Measurements from ENCODE around the gene HIVEP1.

HIVEP1 gene

DNA sequence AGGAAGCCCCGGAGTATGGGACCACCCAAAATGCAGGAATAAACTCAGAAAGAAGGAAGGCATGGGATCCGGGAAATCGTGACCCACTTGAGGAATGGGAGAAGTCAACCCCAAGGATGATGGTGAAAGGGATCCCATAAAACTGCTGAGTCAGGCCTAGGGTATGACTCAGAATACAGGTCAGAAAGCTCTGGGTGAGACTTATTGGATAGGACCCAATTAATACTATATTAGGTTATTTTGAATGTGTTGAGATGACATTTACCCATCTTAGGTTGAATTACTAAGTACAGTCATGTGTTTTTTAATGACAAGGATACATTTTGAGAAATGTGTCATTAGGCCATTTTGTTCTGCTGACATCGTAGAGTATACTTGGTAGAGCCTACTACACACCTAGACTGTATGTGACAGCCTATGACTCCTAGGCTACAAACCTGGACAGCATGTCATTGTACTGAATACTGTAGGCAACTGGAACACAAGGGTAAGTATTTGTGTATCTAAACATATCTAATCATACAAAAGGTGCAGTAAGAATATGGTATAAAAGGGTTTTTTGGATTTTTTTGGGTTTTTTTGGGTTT is 17.1 kb upstream of the HIVEP1 start:
- no peak for DNase-seq

DNA sequence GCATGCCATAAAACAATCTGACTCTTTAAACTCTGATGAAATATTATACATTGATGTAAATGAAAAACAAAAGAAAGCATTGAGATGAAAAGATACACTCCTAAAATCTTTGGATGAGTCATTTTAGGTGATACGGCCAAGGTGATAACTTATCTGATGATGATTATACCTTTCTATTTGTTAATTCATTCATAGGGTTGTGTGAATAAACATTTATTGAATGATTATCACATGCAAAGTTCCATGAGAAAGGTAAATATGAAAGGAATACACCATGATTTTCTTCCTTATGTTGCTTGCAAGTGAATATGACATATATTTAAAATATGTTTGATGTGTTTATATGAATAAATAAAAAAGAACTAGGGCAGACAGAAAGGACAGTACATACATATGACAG is 15.4 kb upstream of the HIVEP1 start:
- no peak for DNase-seq

DNA sequence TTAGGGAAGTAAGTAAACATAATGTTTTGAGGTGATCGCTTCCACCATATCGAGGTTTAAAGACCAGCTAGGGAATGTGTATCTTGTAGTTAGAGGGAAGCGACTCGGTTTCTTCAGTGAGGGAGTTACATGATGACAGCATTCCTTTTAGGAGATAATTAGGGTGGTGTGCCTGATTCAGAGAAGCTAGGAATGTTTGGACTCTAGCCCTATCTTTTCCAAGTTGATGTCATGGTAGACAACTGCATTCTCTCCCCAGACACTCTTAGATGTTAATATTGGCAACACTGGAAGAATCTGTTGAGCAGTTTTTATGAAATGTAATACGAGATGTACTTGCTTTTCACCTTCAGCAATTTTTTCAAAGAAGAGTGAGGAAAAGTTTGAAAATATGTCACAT is 12.9 kb upstream of the HIVEP1 start:
- no peak for DNase-seq

DNA sequence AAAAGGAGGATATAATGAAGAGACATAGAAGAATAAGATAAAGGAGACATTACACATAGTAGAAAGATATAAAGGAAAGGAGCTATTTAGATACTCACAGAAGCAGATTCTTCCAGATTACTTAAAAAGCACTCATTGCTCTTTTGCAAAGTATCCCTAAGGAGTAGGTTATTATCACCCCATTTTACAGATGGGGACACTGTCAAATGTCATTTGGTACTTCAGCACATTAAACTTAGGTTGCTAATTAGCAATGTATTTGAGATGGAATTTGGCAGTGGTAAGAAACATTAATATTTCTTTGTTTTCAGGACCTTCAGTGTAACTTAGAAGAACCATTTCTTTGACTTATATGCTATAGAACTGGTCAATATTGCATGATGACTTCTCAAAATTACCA is 11.9 kb upstream of the HIVEP1 start:
- DNase-seq: no peak

DNA sequence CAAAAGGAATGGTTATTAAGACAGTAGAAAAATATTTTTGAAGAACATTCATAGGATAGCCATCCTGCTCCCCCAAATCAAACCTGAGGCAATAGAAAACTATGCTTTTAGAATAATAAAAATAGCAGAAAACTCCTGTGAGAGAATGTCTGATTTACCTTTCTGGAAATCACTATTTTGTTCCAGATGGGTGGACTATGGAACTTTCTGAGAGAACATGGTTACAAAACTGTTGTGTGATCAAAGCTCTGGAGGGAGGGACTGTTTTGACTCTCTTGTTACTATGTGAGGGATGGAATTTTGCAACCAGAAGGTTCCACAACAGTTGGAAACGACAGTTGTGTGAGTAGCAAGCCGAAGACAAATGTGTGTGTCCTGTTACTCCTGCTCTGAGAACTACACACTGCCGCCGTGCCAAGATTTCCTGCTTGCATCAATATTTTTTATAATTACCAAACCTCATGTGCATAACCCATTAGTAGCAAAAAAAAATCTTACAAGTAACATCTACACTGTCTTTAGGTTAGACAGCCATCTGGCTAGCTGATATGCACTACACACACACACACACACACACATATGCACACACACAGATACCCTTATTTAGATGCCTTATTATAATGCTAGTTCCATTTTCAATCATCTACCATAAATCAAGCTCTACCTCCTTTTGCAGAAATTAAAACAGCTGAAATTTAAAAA is 11.0 kb upstream of the HIVEP1 start:
- no peak for DNase-seq

DNA sequence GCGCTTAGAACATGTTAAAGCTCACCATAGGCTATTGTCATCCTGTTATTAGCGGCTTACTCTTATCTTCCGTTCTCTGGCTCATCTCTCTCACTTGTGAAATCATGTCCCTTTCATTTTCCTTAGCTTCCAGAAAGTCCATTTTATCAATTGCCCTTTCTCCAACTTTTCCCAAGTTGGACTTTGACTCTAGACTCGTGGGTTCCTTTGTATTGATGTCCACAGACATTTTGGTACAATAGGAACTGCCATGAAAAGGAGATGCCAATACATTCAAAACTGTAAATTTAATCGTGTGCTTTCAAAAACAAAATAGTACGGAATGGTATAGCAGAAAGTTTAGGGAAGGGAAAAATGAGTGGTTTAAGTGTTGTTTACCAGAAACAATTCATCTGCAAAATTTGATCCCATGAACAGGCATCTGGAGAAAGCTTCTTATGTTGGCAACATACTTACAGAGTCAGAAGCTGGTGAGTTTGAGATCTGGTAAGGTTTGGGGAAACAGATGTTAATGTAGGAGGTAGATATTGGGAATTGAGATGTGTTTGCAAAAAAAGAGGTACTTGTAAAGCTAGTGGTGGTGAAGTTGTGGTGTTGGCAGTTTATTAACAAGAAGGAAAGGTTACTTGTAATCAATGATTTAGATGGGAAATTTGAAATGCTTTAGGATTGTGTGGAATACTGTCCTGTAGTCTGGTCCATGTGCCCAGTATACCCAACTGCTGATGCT is 10.2 kb upstream of the HIVEP1 start:
- DNase-seq: no peak

DNA sequence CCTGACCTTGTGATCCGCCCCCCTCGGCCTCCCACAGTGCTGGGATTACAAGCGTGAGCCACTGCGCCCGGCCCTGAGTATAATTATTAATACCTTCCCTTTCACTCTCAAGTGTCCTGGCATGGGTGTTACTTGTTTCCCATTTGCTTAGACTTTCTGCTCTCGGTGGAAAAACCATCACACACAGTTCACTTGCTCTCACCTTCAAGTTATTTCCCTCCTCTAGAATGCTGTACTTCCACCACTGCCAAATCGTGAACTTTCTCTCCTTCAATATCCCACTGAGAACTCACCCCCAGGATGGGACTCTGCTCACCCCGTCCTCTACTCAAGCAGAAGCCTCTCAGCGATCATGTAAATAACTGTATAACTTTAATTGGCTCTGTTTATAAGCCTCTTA is 4.6 kb upstream of the HIVEP1 start:
- no peak for DNase-seq

DNA sequence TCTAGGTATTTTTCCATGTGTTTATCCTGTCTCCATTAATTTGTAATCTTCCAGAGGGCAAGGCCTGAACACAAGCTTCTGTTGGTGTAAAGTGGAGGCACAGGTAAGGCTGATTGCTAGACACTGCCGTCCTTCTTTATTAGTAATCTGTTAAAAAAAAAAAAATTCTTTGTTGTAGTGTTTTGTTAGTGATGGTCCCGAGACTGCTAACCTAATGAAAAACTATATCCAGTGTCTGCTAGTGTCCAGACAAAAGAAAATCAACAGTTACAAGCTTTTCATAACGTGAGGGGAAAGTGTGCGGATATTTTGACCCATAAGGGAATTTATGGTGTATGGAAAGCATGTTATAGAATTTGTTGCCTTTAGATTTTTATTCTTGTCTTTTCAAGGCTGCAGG is 4.2 kb upstream of the HIVEP1 start:
- no peak for DNase-seq

DNA sequence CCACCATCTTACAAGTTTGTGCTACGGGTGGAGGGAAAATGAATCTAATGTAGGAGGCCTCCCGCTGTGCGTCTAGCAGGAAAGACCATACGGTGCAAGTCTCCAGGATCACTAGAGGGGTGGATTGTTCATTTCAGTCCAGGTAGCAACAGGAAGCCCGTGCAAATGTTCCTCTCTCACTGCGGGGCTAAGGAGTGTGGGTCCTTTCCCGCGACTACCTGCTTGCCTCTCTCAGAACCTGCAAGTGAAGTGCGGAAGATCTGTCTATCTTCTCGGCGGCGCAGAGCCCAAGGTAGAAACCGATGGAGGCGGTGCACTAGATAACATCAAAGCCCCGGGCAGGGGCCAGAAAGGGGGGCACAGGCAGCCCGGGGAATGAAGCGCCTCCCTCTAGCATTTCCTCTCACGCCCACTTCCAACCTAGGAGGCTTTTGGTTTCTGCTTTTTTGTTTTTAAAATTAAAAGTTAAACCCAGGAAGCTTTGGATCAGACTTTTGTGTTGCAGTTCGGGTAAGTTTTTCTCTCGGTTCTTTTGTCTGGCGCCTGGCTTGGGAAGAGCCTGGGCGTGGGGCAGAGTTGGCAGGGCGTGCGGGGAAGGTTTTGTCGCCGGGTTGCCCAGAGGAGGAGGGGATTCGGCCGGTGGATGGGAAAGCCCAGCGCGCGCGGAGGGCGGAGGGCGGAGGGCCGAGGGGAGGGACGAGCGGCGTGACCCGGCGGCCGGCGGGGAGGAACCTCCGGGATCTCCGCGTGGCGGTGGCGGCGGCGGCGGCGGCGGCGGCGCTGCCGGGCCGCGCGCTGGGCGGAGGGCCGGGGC is 3.5 kb upstream of the HIVEP1 start:
- DNase-seq: peak; percentile 84

DNA sequence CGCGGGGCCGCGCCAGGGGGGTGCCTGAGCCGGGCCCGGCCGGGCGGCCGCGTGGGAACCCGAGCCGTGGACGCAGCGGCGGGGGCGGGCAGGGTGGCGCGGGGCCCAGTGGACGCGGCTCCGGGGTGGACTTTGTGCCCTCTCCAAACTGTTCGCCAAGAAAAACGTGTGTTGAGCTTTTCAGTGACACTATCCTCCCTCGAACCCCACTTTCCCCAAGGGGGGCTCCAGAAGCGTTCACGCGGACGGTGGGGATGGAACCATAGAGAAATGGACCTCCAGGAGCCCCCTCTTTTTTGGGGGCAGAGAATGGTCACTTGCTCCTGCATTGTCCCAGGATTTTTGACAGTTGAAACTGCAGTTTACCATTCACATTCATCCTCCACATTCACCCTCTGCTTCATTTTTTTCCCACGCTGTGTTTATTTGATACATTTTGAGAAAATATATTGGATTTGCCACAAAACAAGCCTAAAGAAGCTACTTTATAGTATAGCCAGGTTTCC is 2.9 kb upstream of the HIVEP1 start:
- DNase-seq: no peak

DNA sequence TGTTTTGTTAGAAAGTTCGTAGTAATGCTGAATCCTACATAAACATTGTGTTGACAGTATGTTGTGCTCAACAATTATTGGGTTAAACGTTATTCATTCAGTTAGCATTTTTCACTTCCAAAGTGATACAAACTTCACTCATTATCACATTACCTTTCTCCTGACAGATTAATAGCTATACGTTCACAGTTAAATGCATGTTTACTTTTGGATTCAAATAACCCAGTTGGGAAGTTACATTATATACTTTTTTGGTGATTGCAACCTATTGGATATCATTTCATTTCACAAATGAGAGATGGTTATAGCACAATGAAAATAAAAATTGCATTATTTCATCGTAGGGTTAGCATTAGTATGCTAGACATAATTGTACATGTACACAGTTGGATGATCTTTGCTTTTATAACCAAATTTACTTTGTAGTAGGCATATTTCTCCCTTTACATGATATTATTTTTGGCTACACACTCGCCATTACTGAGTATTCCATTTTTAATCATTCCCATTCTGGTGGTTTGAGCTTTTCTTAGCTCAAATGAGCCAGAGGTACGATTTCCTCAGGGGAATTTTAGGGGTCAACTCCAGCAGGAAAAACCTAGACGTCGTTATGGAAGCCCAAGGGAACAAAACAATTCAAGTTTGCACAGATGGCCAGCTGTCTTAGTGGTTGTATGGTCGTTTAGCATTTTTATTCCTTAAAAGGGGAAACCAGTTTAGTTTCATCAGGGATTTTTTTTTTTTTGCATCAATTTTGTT is 2.1 kb upstream of the HIVEP1 start:
- DNase-seq: no peak

DNA sequence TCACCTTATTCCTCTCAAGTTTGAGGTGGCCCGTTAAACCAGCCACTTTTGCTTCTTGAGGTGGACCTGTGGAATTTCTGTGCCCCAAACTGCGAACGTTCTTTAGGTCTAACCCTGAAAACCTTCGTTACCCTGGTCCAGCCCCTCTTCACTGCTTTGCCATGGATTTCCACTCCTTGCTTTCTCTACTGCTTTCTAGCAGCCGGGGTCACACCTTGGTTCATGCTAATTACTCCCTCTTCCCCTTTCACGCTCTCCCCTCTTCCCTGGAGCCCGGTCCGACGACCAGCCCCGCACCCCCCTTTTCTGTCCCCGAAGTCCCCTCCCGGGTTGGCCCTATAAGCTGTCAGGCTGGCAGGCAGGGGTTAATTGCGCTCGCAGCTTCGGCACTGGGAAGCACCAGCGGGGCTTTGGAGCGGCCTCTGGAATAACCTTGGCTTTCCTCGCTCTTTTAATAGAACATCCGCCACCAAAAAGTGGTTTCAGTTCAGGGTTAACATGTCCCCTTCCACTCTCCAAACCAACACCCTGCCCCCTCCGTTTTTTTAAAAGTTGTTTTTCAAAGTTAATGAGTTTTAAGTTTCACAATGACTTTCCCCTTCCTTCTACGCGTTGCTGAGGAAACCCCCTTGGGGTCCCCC is 1.4 kb upstream of the HIVEP1 start:
- no peak for DNase-seq

DNA sequence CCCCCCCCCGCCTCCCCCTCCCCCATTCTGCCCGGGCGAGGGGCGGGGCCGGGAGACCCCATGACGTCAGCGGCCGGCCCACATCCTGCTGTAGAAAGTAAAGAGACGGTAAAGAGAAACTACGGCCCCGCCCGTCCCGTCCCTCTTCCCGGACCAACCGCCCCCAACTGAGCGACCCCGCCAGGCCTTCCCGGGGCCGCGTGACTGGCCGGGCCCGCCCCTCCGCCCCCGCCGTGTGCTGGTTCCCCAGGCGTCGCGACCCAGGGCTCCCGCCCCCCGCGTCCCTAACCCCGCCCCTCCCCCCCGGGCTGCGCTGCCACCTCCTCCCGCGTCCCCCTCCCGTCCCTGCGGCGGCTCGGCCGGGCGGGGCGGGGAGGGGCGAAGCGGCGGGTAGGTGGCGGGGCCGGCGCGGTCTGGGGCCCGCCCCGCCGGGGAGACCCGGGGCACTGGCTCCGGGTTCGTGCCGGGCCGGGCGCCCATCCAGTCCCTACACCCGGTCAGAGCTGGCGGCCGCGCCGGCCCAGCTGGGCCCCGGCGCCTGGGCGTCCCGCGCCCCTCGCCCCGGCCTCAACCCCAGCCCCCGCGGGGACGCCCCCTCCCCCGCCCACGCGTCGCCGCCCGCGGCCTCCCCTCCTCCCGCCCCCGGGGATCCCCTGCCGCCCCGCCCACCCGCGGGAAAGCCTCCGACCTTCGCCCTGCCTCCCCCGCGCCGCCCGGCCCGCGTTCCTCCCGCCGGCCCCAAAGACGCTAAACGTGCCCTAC is 655 bp upstream of the HIVEP1 start:
- peak; percentile 95 for DNase-seq

DNA sequence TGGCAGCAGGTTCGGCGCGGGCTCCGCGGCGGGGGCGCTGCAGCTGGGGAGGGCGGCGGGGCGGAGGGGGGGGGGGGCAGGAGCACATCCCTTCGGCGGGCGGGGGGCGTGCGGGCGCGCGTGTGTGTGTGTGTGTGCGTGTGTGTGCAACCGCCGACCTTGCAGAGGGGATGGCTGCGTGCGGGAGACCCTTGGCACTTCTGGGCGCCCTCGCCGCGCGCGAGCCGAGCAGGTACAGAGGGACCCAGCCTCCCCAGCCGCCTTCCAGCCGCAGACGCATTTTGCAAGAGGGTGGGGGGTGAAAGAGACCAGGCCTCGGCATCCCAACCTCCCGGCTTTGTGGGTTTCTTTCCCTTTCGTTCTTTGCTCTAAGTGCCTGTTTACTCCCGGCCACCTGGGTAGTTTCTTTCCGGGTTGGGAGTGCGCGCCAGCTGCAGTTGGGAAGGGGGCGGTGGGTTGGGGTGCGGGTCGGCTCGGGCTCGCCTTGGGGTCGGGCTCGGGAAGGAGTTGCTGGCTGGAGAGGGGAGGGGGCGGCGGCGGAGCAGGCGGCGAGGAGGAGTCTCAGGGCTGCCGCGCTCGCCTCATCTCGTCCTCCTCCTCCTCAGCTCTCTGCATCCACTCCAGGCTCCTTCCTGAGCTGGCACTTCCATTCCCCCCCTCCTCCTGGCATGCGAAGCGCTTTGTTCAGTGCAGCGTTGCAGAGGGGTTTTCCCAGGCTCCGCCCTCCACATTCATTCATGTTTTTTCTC is 620 bp downstream of the HIVEP1 start:
- peak; percentile 77 for DNase-seq

DNA sequence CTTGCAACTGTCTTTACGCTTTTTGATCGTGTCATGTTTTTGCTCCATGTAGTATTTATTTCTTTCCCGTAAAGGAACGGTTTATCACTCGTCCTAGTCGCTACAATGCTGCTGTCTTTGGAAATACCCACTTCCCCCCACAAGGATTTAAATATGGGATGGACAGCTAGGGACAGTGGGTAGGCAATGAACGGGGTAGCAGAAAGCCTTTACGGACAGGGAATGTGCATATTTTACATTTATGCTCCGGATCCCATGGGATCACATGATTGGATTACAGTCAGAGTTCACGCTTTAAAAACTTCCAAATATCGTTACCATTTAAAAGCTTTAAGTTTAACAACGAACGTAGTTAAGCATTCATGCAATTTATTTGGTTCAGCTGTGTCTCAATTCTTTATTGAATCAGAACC is 1.2 kb downstream of the HIVEP1 start:
- DNase-seq: no peak

DNA sequence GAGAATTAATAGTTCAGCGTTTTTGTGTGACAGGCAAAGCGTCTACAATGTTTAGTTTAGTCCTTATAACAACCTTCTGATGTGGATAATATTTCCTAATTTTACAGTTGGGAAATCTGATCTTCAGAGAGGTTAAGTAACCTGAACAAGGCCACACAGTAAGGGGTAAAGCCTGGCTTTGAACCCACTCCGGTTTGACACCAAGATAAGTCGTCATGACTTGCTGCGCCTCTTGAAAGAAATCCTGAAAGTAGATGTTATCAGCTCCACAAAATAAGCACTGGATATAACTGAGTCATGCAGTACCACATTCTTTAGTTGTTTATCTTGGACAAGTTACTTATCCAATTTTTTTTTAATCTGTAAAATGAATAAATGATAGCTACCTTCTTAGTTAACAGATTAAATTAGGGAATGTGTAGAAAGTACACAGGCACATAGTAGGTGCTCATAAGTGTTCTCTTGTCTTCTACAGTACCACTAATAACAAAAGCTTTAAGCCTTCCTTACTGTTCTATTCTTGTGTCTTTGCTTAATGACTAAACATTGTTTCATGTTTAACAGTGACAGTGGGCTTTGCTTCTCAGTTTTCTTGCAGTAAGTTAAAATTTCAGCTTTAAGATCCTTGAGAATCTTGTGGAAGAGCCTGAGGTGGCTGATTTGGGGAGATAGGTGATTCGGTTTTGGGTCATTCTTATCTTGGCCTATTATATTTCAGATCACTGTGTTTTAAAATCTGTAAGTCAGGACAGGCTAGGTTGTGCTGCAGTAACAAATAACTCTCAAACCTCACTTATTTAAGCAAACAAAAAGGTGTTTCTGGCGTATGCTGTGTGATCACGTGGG is 2.1 kb downstream of the HIVEP1 start:
- no peak for DNase-seq

DNA sequence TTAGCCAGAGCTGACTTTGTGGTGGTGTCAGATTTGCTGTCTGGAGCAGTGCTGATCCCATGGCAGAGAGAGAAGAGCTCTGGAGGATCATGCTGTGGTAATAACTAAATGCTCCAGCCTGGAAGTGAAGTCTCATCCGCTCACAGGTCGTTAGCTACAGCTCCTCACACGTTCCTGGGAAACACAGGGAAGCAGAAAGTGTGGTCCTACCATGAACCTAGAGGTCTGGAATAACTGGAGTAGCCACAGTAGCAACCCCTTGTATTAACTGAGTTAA is 2.7 kb downstream of the HIVEP1 start:
- DNase-seq: no peak

DNA sequence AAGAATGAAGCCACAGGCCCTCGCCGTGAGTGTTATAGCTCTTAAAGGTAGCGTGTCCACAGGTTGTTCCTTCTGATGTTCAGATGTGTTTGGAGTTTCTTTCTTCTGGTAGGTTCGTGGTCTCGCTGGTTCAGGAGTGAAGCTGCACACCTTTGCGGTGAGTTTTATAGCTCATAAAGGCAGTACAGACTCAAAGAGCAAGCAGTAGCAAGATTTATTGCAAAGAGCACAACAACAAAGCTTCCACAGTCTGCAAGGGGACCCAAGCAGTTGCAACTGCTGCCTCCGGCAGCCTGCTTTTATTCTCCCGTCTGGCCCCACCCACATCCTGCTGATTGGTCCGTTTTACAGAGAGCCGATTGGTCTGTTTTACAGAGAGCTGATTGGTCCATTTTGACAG is 5.2 kb downstream of the HIVEP1 start:
- no peak for DNase-seq

DNA sequence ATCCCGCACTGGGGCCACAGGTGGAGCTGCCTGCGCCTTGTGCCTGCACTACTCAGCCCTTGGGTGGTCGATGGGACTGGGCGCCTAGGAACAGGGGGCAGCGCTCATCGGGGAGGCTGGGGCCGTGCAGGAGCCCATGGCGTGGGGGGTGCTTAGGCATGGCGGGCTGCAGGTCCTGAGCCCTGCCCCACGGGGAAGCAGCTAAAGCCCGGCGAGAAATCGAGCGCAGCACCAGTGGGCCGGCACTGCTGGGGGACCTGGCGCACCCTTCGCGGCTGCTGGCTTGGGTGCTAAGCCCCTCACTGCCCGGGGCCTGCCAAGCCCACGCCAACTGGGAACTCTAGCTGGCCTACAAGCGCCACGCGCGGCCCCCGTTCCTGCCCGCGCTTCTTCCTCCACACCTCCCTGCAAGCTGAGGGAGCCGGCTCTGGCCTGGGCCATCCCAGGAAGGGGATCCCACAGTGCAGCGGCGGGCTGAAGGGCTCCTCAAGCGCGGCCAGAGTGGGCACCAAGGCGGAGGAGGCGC is 5.8 kb downstream of the HIVEP1 start:
- DNase-seq: no peak
